HG03175 (cell line): ENCODE measurements around the gene SRP68.

Experiments
- ATAC-seq: cut with Tn5 transposase; IDR thresholded peaks from one replicate; pipeline ENCODE4 v1.9.1; 2021; ENCODE audit warnings: mild to moderate bottlenecking, moderate library complexity; ENCODE audit not compliant: unreplicated experiment

Gene SRP68

GRCh38 chr17:76000755-76001521 is 71.4 kb downstream of the SRP68 start, which contains the start of gene CDK3:
TSS of gene CDK3 (plus strand) at chr17:76000855. CDS start at chr17:76001426, 571 bp downstream.
- no peak for ATAC-seq

GRCh38 chr17:76000016-76000754 is 72.1 kb downstream of the SRP68 start:
- no peak for ATAC-seq

GRCh38 chr17:75998327-75998795 is 74.0 kb downstream of the SRP68 start:
- ATAC-seq = no peak

GRCh38 chr17:75996665-75997590 is 75.4 kb downstream of the SRP68 start:
- no peak for ATAC-seq

- ATAC-seq = no peak
These were observed 76.9 kb downstream of the SRP68 start for GRCh38 chr17:75995385-75995925.

GRCh38 chr17:75994802-75995370 is 77.4 kb downstream of the SRP68 start:
- no peak for ATAC-seq

GRCh38 chr17:75991396-75991795 is 80.9 kb downstream of the SRP68 start:
- ATAC-seq = no peak
